ENCODE measurements around the gene PHACTR3.
A peak's percentile ranks its signal among the peaks of the same experiment; 100 is the strongest.

PHACTR3 gene

DNA sequence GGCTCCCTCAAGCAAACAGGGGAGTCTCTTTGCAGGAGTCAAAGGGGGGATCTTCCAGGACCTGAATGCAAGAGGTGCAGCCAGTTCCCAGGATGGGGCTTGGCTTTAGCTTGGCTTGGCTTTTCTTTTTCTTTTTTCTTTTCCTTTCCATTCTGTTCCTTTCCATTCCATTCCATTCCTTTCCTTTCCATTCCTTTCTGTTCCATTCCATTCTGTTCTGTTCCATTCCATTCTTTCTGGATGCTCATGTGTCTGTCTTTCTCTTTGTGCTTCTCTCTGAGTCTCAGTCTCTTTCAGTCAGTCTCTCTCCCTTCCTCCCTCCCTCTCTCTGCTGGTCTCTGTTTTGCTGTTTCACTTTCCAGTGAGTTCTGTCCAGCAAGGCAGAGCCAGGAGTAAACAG is 163.3 kb downstream of the PHACTR3 start:
- no peak for TF ChIP-seq CTCF (IDR thresholded peaks at IDR 0.05)

DNA sequence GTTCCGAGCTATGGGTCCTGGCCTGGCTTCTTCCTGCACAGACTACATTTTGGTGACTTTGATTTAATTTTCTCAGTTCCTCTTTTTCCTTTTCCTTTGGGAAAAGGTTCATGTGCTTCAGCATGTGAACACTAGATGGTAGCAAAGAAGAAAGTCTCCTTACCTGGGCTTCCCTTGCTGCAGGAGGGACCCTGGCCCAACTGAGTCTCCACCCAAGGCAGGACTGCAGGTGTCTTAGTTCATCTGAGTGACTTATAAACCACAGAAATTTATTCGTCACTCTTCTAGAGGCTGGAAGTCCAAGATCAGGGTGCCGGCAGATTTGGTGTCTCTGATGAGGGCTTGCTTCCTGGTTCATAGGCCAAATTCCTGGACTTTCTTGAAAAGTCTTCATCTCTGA is 165.9 kb downstream of the PHACTR3 start:
- peak; percentile 58 for TF ChIP-seq CTCF (IDR thresholded peaks at IDR 0.05)

DNA sequence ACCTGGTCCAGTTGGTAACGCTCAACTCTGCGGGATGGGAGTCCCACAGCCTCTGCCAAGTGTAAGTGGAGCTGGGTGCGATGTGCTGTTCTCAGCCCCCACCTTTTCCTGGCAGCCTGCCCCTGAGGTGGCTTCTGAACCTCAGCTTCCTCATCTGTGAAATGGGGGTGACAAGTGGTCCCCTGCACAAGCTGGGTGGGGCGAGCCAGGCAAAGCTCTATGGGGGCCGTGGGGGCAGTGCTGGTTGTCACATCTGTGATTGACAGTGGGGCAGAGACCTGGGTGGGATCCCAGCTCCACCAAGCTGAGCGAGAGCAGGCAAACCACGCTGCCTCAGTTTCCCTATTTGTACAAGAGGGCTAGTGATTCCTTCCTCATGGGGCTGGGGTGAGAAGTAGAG is 166.5 kb downstream of the PHACTR3 start:
- no peak for TF ChIP-seq CTCF (IDR thresholded peaks at IDR 0.05)

- TF ChIP-seq CTCF (IDR thresholded peaks at IDR 0.05) = no peak
Measured at GRCh38 chr20:59771506-59772372, 167.4 kb downstream of the PHACTR3 start.

DNA sequence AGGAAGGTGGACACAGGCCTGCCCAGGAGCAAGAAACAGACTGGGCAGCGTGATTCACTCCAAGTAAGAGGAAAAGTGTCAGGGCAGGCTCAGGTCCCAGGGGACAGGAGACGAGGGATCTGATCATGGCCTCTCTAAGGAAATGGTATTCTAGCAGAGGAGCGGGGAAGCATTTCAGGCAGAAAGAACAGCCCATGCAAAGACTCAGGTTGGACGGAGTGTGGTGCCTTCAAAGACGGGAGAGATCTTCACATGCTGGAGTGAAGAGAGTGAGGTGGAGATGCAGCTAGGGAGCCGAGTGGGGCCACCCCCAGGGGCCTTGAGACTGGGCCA is 168.0 kb downstream of the PHACTR3 start:
- TF ChIP-seq CTCF (IDR thresholded peaks at IDR 0.05) = no peak

DNA sequence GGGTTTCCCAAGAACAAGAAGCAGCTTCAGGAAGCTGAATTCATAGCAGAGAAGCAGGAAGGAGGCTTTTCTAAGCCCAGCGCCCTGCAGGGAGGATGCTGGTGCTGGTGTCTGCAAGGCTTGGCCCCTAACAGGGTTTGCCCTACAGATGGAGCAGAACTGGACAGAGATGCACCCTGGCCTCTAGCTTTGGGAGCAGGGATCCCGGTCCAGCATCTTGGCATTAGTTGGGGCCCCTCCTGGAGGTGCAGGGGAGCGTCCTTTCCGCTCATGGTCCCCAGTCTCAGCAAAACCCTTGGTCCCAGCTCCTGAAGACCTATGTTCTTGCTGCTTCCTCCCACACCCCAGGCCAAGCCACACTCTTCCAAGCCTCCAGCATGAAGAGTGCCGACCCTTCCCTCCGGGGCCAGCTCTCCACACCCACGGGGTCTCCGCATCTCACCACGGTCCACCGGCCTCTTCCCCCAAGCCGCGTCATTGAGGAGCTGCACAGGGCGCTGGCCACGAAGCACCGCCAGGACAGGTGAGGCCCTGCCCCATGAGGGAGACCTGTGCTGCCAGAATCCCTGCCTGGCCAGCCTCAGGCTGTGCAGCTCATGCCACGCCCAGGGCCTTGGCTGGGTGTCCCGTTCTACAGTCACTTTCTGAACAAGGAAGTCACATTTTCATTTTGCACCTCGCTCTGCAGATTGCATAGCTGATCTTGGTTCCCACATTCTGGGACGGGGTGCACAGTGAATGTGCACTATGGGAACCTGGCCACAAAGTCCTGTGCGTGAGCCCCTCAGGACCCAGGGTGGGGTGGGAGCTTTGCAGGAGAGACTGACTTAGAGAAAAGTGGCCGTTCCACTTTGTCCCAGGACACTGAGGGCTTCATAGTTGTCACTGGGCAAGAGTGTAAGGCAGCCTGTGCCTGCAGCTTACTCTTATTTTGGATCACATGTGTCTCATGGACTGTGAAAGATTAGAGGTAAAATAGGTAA is 168.9 kb downstream of the PHACTR3 start:
- no peak for TF ChIP-seq CTCF (IDR thresholded peaks at IDR 0.05)

GRCh38 chr20:59774204-59774641 is 169.9 kb downstream of the PHACTR3 start:
- TF ChIP-seq CTCF (IDR thresholded peaks at IDR 0.05) = no peak

All from LNCAP (cell line).